OCI-M1 (cell line): ENCODE data around the gene MCAM.
A peak's percentile ranks its signal among the peaks of the same experiment; 100 is the strongest.

Experiments used
- DNase-seq: peaks from one replicate; lab custom pipeline; 2025; lab: John Stamatoyannopoulos, UW

Gene MCAM

DNA sequence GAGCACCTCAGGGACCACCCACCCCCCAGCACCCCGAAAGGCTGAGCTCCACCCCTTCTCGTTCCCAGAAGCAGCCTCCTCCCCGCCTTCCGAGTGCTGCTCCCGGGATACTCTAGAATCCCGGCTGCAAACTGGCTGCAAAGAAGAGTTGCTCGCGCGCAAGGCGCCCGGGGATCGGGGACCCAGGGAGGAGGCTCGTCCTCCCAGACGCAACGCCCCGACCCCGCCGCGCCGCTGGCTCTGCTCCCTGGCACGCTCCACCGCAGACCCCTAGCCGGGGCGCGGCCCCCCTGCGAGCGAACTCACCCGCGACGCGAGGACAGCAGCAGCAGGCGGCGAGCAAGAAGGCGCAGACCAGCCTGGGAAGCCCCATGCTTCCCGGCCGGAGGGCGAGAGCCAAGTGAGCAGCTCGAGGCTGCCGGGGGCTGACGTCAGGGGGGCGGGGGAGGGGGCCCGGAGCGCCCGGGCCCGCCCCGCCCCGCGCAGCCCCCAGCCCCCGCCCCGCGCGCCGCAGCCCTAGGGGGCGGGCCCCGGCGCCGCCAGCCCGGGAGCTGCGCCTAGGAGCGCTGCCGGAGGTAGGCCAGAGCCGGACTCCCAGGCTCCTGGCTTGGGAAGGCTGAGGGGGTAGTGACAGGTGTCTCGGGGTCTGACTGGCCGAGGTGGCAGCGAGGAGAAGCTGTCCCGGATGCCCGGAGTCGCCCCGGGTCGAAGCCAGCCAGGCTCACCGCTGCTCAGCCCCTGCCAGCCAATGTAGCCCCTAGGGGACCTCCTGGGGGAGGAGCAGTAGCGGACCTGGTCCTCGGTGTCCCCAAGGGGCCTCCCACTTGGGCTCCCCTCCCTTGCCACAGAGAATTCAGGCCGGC lies at the start of gene MCAM:
Gene MCAM (minus strand): TSS at position 402 of the 863 bp plus-strand sequence. CDS start 29 bp downstream, at position 373.
- no peak for DNase-seq

- no peak for DNase-seq
Measured at GRCh38 chr11:119365071-119365591, 48.2 kb upstream of the MCAM start.

- no peak for DNase-seq
Measured at GRCh38 chr11:119363851-119364590, 47.1 kb upstream of the MCAM start.

DNA sequence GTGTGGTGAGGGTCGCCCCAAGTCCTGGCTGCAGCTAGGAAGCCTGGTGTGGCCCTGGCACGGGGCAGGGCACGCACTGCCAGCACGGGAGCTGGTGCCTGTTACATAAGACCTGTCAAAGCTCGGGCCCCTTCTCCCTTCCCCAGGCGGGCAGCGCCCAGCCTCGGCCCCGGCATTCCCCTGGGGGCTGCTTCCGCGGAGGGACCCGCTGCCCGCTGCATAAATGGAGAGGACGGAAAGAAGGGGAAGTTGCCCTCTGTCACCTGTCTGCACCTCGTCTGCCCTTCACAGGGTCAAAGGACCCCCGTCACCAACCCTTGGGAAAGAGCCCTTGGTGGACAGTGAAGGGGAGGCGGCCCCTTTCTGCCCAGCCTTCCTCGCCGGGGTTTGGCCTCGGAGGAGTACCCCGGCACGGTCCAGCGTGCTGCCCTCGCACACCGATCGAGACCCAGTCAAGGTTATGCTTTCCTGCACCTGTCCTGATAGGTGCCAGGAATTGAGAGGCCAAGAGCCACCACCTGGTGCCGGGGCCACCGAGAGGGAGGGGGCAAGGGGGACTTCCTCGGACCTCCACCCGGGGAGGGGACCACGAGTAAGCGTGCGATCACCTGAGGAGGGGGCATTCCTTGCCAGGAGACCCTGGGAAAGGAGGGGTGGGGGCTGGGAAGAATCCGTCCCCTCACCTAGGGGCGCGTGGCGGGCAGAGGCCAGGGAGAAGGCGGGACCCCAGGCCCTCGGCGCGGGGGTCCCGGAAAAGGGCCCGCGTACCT lies 46.3 kb upstream of the MCAM start:
- DNase-seq = no peak

DNA sequence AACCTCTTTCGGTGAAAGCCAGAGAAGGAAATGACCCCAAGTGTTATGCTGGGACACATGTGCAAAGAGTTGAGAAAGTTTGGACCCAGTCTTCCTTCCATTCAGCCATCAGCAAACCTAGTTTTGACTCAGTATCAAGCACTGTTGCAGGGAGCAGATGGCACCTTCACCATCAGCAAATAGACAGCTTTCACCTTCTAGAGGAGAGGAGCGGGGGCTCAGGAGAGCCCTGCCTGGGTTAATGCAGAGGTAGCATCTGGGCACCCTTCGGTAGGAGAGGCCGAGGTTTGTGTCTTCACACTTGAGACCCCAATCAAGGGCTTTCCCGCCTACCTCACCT lies 45.8 kb upstream of the MCAM start:
- DNase-seq = no peak

- no peak for DNase-seq
Measured at GRCh38 chr11:119361941-119362725, 45.2 kb upstream of the MCAM start.

GRCh38 chr11:119361056-119361787 lies 44.3 kb upstream of the MCAM start:
- peak; percentile 60 for DNase-seq

- DNase-seq = no peak
Measured at GRCh38 chr11:119359365-119360214, 42.7 kb upstream of the MCAM start.

- no peak for DNase-seq
Measured at GRCh38 chr11:119357074-119357473, 40.1 kb upstream of the MCAM start.

DNA sequence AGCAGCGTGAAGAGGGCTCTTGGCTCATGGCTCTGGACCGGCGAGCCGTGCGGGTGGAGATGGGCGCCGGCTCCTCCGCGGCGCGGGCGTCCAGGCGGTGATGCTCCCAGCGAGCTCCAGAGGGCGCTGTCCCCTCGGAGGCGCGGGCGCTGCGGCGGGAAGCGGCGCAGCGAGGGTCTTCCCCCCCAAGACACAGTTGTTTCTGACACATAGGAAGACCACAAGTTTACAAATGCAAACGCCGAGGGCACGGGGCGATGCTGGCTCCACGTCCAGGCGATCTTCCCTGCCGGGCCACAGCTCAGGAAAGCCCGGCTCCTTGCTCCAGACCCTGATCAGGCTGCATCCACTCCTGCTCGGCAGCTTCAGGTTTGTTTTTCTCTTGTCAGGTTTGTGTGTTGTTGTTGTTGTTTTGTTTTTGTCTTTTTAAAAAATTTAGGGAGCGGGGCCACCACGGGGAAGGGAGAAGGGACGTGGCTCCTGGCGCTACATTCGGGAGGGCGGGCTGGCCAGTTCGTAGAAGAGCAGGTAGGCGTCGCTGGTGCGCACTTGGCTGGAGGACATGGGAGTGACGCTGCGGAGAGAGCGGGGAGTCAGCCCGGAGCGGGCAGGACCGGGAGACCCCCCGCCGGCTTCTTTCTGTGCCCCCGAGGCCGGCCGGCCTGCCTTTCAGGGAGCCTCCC lies 39.6 kb upstream of the MCAM start:
- DNase-seq = peak; percentile 91

GRCh38 chr11:119355091-119355843 lies 38.3 kb upstream of the MCAM start:
- DNase-seq = no peak

DNA sequence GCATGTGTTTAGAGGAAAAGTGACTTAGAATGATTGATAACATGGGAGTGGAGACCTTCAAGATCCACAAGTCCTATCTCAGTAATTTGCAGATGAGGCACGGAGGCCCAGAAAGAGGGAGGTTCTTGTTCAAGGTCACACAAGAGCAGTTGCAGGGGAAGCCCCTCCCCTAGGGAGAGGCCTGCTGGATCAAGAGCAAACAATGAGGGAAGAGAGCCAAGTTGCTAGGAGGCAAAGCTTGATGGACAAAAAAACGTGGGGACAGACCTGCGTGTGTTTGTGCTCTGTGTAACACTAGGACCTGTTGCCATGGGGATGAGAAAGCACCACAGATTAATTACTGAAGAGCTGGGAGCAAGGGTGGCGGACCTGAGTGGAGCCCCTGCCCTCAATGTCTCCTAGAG lies 35.9 kb upstream of the MCAM start:
- DNase-seq = no peak

- DNase-seq = no peak
Measured at GRCh38 chr11:119351232-119351631, 34.3 kb upstream of the MCAM start.

DNA sequence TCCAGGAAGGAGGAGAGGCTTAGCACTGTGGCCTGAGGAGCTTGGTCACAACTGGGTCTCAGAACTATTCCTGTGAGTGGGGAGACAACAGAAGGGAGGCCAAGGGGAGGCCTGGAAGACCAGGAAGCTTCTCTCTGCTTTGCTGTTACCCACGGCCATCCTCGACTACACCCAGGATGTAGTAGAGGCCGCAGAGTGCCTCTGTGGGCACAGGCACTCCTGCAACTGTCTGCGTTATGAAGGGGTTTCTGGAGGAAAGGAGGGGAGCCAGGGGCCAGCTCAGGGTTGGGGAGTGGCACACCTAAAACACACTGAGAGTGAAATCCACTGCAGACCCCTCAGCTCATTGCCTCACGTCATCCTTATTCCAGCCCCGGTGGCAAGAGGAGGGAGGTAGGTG lies 33.4 kb upstream of the MCAM start:
- DNase-seq = no peak

GRCh38 chr11:119347940-119348605 lies 31.1 kb upstream of the MCAM start:
- no peak for DNase-seq

- DNase-seq = no peak
Measured at GRCh38 chr11:119347242-119347641, 30.3 kb upstream of the MCAM start.

DNA sequence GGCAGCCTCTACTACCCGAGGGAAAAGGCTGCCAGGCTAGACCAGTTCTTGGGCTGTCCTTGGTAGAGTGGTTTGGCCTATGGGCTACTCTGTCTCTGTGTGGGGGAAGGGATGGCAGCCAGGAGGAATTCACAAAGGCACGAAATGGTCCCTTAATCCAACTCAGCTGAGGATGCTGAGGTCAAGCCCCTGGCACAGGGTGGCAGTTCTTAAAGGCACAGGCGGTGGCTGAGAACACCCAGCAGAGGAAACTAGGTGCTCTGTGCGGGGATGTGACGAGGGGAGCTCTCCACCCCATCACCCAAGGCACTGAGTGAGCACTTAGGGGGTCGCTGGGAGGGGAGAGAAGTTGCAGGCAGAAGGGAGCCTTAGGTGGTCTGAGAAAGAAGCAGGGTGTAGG lies 29.7 kb upstream of the MCAM start, which contains the start of gene MFRP:
Gene MFRP (minus strand): TSS at position 101 of the 400 bp plus-strand sequence. CDS start 192 bp downstream, outside the sequence.
- no peak for DNase-seq

DNA sequence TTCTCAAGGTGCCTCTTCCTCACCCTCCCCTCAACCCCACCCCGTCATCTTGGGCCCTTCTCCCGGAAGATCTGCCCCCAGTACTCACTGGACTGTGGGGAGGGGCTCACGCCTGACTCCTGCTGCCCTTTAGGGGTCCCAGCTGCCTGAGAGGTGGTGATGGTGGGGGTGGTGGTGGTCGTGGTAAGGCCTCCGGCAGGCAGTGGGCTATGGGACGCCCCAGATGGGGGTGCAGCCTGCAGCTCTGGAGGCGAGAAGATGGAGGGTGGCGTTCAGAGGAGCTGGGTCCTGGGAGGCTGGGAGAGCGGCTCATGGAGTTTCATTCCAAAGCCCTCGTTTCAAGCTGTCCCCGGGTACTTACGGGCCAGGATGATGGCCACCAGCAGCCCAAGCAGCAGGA lies 28.8 kb upstream of the MCAM start:
- no peak for DNase-seq
